Esophagus (tissue), 2 donors: ENCODE measurements around the gene GALK2. TPM values are rescaled to one million over a fixed set of nuclear protein-coding genes. Genes with fewer than 3 reads are reported as not detected.

Source experiments
- H3K27ac ChIP-seq, 2 donors: one replicate each; pipeline ENCODE4 v1.5.1; 2013; ENCODE audit warnings: low read depth in 2 of 2, mild to moderate bottlenecking in 2 of 2, inconsistent platforms in 1 of 2, low read length in 1 of 2, moderate library complexity in 1 of 2
- H3K27me3 ChIP-seq, 2 donors: one replicate each; pipeline ENCODE4 v1.6.1; 2013; ENCODE audit warnings: low read length in 2 of 2, control low read depth in 1 of 2, mild to moderate bottlenecking in 1 of 2; ENCODE audit not compliant: insufficient read depth in 2 of 2, control insufficient read depth in 1 of 2
- H3K36me3 ChIP-seq, 2 donors: one replicate each; pipeline ENCODE4 v1.6.1; 2013; ENCODE audit warnings: low read length in 1 of 2; ENCODE audit not compliant: control insufficient read depth in 2 of 2, insufficient read depth in 2 of 2
- H3K4me1 ChIP-seq, 2 donors: one replicate each; pipeline ENCODE4 v1.6.1; 2013; ENCODE audit warnings: low read length in 1 of 2; ENCODE audit not compliant: control insufficient read depth in 2 of 2, insufficient read depth in 2 of 2
- H3K4me3 ChIP-seq, 2 donors: one replicate each; pipeline ENCODE4 v1.5.1; 2013; ENCODE audit warnings: low read length in 2 of 2, mild to moderate bottlenecking in 2 of 2, low read depth in 1 of 2, moderate library complexity in 1 of 2
- H3K9me3 ChIP-seq, 2 donors: one replicate each; pipeline ENCODE4 v1.6.1; 2013; ENCODE audit warnings: mild to moderate bottlenecking in 2 of 2, low read depth in 1 of 2, low read length in 1 of 2, moderate library complexity in 1 of 2; ENCODE audit not compliant: control insufficient read depth in 2 of 2, insufficient read depth in 1 of 2
- WGBS, 2 donors: extraction: QIAGEN DNeasy Blood & Tissue Kit; methylation state at CpG; one replicate each; pipeline ENCODE4 v1.1.7; 2013; 5-methylcytosine and 5-hydroxymethylcytosine counted together
- polyA plus RNA-seq, 2 donors: library from polyadenylated mRNA; stranded (reverse); fragments of 200-250 nt; gene quantifications; one replicate each; pipeline ENCODE4 v1.2.3, GENCODE V29; 2013
- donor health status: healthy with polysubstance abuse.
- donor health status: Bipolar disorder and iron deficiency.

GALK2 gene
- polyA plus RNA-seq, 2 donors = 5.6 to 12.9 TPM

DNA sequence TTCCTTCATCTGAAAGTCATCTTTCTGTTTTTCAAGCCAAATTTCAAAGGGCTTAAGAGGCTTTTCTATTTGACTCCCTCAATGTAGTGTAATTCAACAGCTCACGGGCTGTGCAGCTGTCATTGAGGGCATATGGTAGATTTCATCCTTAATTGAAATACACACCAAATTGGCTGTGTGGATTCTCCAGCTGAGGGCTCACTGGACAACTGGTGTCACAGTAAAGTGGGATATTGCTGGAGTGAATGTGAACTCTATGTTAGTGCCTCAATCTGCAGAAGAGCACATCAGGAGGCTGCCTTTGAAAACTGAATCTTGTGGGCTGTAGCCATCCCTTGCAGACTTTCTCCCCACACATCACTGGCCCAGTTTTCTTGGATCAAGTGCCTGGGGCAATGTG is 120.1 kb downstream of the GALK2 start:
- Histone ChIP-seq H3K9me3 (no peaks in the 10 kb centered on the region), H3K4me3 (no peak overlapping the region), H3K27me3 (no peaks in the 10 kb centered on the region), H3K27ac (no peak overlapping the region), H3K4me1 (no peaks in the 10 kb centered on the region), H3K36me3 (peaks cover 0 to 3% of the 10 kb centered on the region in 2 donors)
- WGBS, 2 donors = 44 to 85% methylated on average over 1 of the region's 1 CpG

DNA sequence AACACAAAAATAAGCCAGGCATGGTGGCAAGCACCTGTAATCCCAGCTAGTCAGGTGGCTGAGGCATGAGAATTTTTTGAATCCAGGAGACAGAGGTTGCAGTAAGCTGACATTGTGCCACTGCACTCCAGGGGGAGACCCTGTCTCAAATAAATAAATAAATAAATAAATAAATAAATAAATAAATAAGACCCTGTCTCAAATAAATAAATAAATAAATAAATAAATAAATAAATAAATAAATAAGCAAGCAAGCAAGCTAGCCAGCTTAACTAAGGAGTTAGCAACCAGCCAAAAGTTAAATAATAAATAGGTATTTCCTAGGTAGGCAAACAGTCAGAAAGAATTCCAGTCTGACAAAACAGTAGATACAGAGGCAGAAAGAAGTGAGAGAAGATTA is 123.9 kb downstream of the GALK2 start:
- H3K27me3 ChIP-seq = no peaks in the 10 kb centered on the region
- no peaks in the 10 kb centered on the region for H3K4me1 ChIP-seq
- no peak overlapping the region for H3K4me3 ChIP-seq
- H3K9me3 ChIP-seq = no peaks in the 10 kb centered on the region
- peaks cover 0 to 3% of the 10 kb centered on the region in 2 donors for H3K36me3 ChIP-seq
- no peak overlapping the region for H3K27ac ChIP-seq

DNA sequence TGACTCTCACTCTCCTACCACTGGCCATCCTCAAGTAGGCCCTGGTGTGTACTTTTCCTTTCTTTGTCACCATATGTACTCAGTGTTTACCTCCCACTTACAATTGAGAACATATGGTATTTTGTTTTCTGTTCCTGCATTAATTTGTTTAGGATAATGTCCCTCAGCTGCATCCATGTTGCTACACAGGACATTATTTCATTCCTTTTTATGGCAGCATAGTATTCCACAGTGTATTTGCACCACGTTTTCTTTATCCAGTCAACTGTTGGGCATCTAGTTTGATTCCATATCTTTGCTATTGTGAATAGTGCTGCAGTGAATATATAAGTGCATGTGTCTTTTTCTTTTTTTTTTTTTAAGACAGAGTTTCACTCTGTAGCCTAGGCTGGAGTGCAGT is 126.2 kb downstream of the GALK2 start:
- no peaks in the 10 kb centered on the region for H3K36me3 ChIP-seq
- no peaks in the 10 kb centered on the region for H3K9me3 ChIP-seq
- no peak overlapping the region for H3K27ac ChIP-seq
- no peaks in the 10 kb centered on the region for H3K27me3 ChIP-seq
- H3K4me1 ChIP-seq = no peaks in the 10 kb centered on the region
- 96 to 97% methylated on average over 1 of the region's 1 CpG for WGBS, 2 donors
- no peak overlapping the region for H3K4me3 ChIP-seq

DNA sequence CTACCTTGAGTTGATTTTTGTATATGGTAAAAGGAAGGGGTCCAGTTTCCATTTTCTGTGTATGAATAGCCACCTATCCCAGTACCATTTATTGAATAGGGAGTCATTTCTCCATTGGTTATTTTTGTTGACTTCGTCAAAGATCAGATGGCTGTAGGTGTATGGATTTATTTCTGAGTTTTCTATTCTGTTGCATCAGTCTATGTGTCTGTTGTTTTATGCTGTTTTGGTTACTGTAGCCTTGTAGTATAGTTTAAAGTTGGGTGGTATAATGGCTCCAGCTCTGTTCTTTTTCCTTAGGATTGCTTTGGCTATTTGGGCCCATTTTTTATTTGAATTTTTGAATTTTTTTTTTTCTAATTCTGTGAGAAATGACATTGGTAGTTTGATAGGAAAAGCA is 127.5 kb downstream of the GALK2 start:
- Histone ChIP-seq H3K27me3 (no peaks in the 10 kb centered on the region), H3K4me1 (no peaks in the 10 kb centered on the region), H3K27ac (no peak overlapping the region), H3K36me3 (no peaks in the 10 kb centered on the region), H3K4me3 (no peak overlapping the region), H3K9me3 (no peaks in the 10 kb centered on the region)
- 96 to 97% methylated on average over 1 of the region's 1 CpG for WGBS, 2 donors

DNA sequence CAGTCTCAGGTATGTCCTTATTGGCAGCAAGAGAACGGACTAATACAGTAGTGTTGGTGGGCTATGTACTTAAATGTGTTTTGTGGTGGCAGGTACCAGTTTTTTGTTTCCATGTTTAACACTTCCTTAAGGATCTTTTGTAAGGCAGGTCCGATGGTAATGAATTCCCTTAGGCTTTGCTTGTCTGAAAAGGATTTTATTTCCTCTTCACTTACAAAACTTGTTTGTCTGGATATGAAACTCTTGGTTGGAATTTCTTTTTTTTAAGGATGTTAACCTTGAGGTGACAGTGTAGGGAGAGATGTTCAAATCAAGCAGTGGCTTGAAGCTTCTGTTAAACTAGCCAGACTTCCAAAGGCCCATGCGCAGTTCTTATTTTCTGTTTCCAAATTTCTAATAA is 130.8 kb downstream of the GALK2 start:
- WGBS, 2 donors = 69 to 76% methylated on average over 3 of the region's 3 CpGs
- no peaks in the 10 kb centered on the region for H3K4me1 ChIP-seq
- H3K36me3 ChIP-seq = peaks cover 2% of the 10 kb centered on the region in 2 donors
- no peak overlapping the region for H3K27ac ChIP-seq
- H3K4me3 ChIP-seq = no peak overlapping the region
- H3K9me3 ChIP-seq = no peaks in the 10 kb centered on the region
- no peaks in the 10 kb centered on the region for H3K27me3 ChIP-seq

DNA sequence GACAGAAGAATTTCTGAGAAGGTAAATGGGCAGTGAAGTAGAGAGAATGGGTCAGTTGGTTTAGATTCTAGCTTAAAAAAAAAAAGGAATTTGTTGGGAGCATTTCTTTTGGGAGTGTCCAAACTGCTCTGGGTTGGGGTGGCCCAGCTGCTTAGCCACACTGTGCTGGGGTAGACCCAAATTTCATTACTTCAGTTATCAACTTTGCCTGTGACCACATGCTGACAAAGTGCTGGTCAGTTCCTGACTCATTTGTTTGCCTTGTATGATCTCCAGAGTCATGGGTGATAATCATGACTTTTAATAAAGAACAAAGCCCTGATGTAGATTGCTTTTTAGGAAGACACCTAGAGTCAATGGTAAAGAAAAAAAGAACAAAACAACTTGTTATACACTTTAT is 131.5 kb downstream of the GALK2 start:
- Histone ChIP-seq H3K9me3 (no peaks in the 10 kb centered on the region), H3K4me3 (no peak overlapping the region), H3K4me1 (no peaks in the 10 kb centered on the region), H3K27me3 (no peaks in the 10 kb centered on the region), H3K27ac (no peak overlapping the region), H3K36me3 (peaks cover 2% of the 10 kb centered on the region in 2 donors)

DNA sequence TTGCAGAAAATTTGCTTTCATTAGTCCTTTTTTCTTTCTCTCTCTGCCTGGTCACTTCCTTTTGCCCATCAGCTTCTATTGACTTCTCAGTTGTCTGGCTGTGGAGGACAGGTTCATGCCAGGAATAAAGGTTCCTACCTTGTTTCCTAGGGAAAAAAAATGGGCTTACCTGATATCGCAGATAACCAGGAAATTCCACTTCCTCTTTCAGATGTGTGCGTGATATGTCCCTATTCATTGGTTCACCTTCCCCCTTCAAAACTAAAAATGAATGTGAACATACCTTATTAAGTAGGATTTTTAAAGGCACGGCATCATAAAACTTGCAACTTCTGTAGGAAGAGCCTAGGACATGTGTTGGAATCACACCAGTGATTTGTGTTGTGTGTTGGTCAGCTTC is 133.0 kb downstream of the GALK2 start:
- no peak overlapping the region for H3K4me3 ChIP-seq
- WGBS, 2 donors = 92 to 93% methylated on average over 3 of the region's 3 CpGs
- H3K27me3 ChIP-seq = no peaks in the 10 kb centered on the region
- no peaks in the 10 kb centered on the region for H3K4me1 ChIP-seq
- no peaks in the 10 kb centered on the region for H3K9me3 ChIP-seq
- peaks cover 2% of the 10 kb centered on the region in 2 donors for H3K36me3 ChIP-seq
- H3K27ac ChIP-seq = no peak overlapping the region

DNA sequence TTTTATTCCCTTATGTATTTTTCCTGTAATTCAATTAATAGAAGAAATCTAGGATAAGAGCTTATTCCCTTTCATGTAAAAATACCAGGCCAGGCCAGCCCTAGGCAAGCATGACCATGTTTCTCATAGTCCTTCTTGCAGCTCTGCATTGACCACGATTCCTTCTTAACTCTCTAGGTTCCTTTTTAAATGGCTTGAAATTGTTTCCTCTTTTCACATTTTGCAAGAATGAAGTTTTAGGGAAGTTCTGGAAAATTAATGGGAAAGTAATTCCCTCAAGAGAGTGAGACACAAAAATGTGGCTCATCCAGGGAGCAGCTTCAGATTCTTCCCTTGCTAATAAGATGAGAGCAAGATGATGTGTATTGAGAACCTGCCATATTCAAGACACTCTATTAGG is 136.5 kb downstream of the GALK2 start:
- no peak overlapping the region for H3K27ac ChIP-seq
- peaks cover 2% of the 10 kb centered on the region in 2 donors for H3K36me3 ChIP-seq
- no peaks in the 10 kb centered on the region for H3K9me3 ChIP-seq
- H3K4me1 ChIP-seq = no peaks in the 10 kb centered on the region
- H3K4me3 ChIP-seq = no peak overlapping the region
- H3K27me3 ChIP-seq = no peaks in the 10 kb centered on the region
- WGBS, 2 donors = 82 to 87% methylated on average over 1 of the region's 1 CpG

DNA sequence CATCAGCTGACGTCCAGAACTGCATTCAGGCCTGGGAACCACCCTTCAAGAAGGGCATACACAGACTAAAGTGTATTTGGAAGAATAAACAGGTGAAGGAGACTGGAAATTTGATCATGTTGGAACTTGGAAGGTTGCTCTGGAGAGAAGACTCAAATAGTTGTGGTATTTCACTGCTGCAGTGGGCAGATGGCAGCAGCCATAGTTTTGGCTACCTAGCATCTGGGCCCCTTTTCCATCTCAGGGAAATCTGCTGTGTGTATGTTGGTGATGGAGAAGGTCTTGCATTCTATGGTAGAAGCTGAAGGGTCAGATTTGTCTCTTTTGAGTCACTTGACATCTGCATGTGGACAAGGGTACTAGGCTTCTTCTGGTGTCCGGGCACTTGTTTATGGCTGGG is 138.6 kb downstream of the GALK2 start:
- peaks cover 2% of the 10 kb centered on the region in 2 donors for H3K36me3 ChIP-seq
- H3K27me3 ChIP-seq = no peaks in the 10 kb centered on the region
- no peak overlapping the region for H3K4me3 ChIP-seq
- no peak overlapping the region for H3K27ac ChIP-seq
- no peaks in the 10 kb centered on the region for H3K9me3 ChIP-seq
- H3K4me1 ChIP-seq = no peaks in the 10 kb centered on the region
- 92 to 93% methylated on average over 2 of the region's 2 CpGs for WGBS, 2 donors

DNA sequence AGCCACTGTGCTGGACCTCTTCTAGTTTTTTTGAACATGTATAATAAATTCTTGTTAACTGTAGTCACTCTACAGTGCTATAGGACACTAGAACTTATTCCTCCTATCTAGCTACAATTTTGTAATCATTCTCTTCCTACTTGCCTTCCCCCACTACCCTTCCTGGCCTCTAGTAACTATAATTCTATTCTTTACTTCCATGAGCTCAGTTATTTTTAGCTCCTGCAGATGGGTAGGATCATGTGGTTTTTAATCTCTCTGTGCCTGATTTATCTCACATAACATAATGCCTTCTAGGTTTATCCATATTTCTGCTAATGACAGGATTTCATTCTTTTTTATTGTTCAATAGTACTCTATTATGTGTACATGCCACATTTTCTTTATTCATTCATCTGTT is 139.8 kb downstream of the GALK2 start:
- Histone ChIP-seq H3K4me1 (no peaks in the 10 kb centered on the region), H3K36me3 (no peaks in the 10 kb centered on the region), H3K27me3 (no peaks in the 10 kb centered on the region), H3K9me3 (no peaks in the 10 kb centered on the region), H3K4me3 (no peak overlapping the region), H3K27ac (no peak overlapping the region)
